Naive thymus-derived CD4-positive, alpha-beta T cell (primary cell): ENCODE data around the gene CDK6. TPM values are rescaled to one million over a fixed set of nuclear protein-coding genes. Genes with fewer than 3 reads are reported as not detected.

Experiments used
- ATAC-seq: fragments of 150-1000 bp; cut with Tn5 transposase; 2 replicates; pipeline ENCODE4 v1.10.0; 2021; ENCODE audit warnings: mild to moderate bottlenecking, moderate library complexity
- CTCF ChIA-PET: fragments of 350-600 bp; sonication (Branson Sonifier 250); formaldehyde crosslinking; loops from one replicate; lab custom pipeline; 2021; ENCODE audit warnings: antibody characterized with exemption; lab: Charles Lee
- POLR2A ChIA-PET: fragments of 350-600 bp; sonication (Branson Sonifier 250); formaldehyde crosslinking; loops from one replicate; lab custom pipeline; 2021; ENCODE audit warnings: antibody characterized with exemption, inconsistent platforms; lab: Charles Lee
- DNase-seq, 9 donors: peaks; one replicate each; pipeline versions ENCODE4 v3.0.0 to v3.0.0-alpha.2; 2020 to 2022; ENCODE audit warnings: mixed read lengths in 1 of 9
- H3K27ac ChIP-seq: one replicate; pipeline ENCODE4 v1.7.0; 2013; ENCODE audit warnings: mild to moderate bottlenecking, low read depth, low read length, moderate library complexity
- H3K27me3 ChIP-seq, 2 donors: one replicate each; pipeline ENCODE4 v1.7.0; 2013; ENCODE audit warnings: low read length in 2 of 2, mild to moderate bottlenecking in 2 of 2, moderate library complexity in 2 of 2; ENCODE audit not compliant: control insufficient read depth in 2 of 2, insufficient read depth in 2 of 2
- H3K36me3 ChIP-seq, 3 experiments: 1 replicate in 2 of 3; 2 replicates in 1 of 3; pipeline ENCODE4 v1.7.0; 2013; ENCODE audit warnings: low read length in 3 of 3, mild to moderate bottlenecking in 3 of 3, moderate library complexity in 1 of 3; ENCODE audit not compliant: insufficient read depth in 3 of 3, control insufficient read depth in 2 of 3
- H3K4me1 ChIP-seq, 2 donors: one replicate each; pipeline ENCODE4 v1.7.0; 2013; ENCODE audit warnings: low read length in 2 of 2, mild to moderate bottlenecking in 2 of 2, moderate library complexity in 1 of 2; ENCODE audit not compliant: control insufficient read depth in 2 of 2, insufficient read depth in 2 of 2
- H3K4me3 ChIP-seq: 2 replicates; pipeline ENCODE4 v1.7.0; 2013; ENCODE audit warnings: mild to moderate bottlenecking, low read length
- H3K9me3 ChIP-seq, 3 experiments: 1 replicate in 2 of 3; 2 replicates in 1 of 3; pipeline ENCODE4 v1.7.0; 2013; ENCODE audit warnings: low read length in 3 of 3; ENCODE audit not compliant: control insufficient read depth in 2 of 3
- H3K27ac Mint-ChIP-seq, 9 donors: one replicate each; pipeline ENCODE4 v1.8.0; 2020 to 2022; ENCODE audit warnings: mixed read lengths in 9 of 9, mild to moderate bottlenecking in 8 of 9, moderate library complexity in 5 of 9, inconsistent platforms in 2 of 9
- H3K27me3 Mint-ChIP-seq, 5 donors: one replicate each; pipeline ENCODE4 v1.8.0; 2021 to 2022; ENCODE audit warnings: mixed read lengths in 5 of 5, mild to moderate bottlenecking in 1 of 5
- H3K36me3 Mint-ChIP-seq, 5 donors: one replicate each; pipeline ENCODE4 v1.8.0; 2020 to 2022; ENCODE audit warnings: mixed read lengths in 5 of 5, mild to moderate bottlenecking in 3 of 5, inconsistent platforms in 1 of 5
- H3K4me1 Mint-ChIP-seq, 7 donors: one replicate each; pipeline ENCODE4 v1.8.0; 2020 to 2022; ENCODE audit warnings: mixed read lengths in 7 of 7, mild to moderate bottlenecking in 3 of 7, inconsistent platforms in 1 of 7
- H3K4me3 Mint-ChIP-seq, 10 donors: one replicate each; pipeline ENCODE4 v1.8.0; 2020 to 2022; ENCODE audit warnings: mild to moderate bottlenecking in 10 of 10, mixed read lengths in 10 of 10, moderate library complexity in 6 of 10, inconsistent platforms in 2 of 10
- H3K9me3 Mint-ChIP-seq, 11 donors: one replicate each; pipeline ENCODE4 v1.8.0; 2020 to 2022; ENCODE audit warnings: mixed read lengths in 11 of 11, mild to moderate bottlenecking in 4 of 11, inconsistent platforms in 1 of 11, moderate library complexity in 1 of 11
- intact Hi-C, 2 donors: fragments of 100-400 bp; cut with micrococcal nuclease; formaldehyde crosslinking; loops; one replicate each; pipeline ENCODE4 v1.15.1; 2023
- polyA plus RNA-seq, 2 donors: library from polyadenylated mRNA; unstranded; fragments of 300-500 nt; fragmentation: Illumina TruSeq; gene quantifications; one replicate each; pipeline ENCODE4 v1.2.3, GENCODE V29; 2021
- total RNA-seq, 6 experiments: library from RNA in 5 of 6; stranded (reverse) in 5 of 6; gene quantifications; 1 replicate in 5 of 6; 2 replicates in 1 of 6; pipeline ENCODE4 v1.2.3 and lab custom pipeline; 2021 to 2026

Gene CDK6
- total and polyA plus RNA-seq, 7 experiments from 2014 or later, result 15.8 to 156 (median 36.8) TPM

DNA sequence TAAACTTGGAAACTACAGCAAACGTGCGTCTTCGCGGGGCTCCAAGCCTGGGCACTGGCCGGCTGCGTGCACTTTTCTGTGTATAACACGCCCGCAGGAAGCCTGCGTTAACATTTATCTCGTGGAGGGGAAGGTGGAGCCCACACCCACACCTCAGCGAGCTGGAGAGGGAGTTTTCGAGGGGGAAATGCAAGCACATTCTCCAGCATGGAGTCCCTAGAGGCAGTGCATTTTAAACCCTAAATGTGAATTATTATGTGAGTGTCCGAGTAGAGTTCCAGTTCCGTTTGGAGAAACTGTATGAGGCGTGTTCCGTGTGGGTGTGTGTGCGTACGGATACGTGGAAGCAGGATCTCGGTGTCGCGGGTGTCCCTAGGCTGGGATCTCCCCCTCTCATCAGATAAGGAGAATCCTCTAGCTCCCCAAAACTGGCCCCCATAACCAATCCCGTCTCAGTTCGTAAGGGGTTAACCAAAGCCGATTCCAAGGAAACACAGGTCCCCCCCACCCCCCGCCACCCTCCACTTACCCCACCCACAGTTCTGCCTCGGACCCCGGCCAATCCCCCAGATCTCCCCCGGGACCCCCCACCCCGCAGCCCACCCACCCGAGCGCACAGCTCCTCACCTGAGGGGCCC, 403 bp downstream of the CDK6 start:
- Mint-ChIP-seq H3K9me3 (peaks cover 0 to 5% (median 0%) of the 10 kb centered on the region in 11 donors), H3K4me3 (peak overlapping the region; percentile 91 to 99 (median 95)), H3K36me3 (peaks cover 0 to 27% (median 0%) of the 10 kb centered on the region in 5 donors), H3K27me3 (peaks cover 0 to 33% (median 0%) of the 10 kb centered on the region in 5 donors), H3K27ac (peak overlapping the region; percentile 84 to 96 (median 88)), H3K4me1 (peaks cover 12 to 41% (median 35%) of the 10 kb centered on the region in 7 donors)
- Histone ChIP-seq H3K9me3 (no peaks in the 10 kb centered on the region), H3K4me1 (peaks cover 11 to 18% of the 10 kb centered on the region in 2 donors), H3K27me3 (no peaks in the 10 kb centered on the region), H3K27ac (peak overlapping the region; percentile 73), H3K4me3 (peak overlapping the region; percentile 77), H3K36me3 (peaks cover 0 to 21% (median 0%) of the 10 kb centered on the region in 3 experiments)
- peak; percentile 10 to 56 (median 42) for DNase-seq
- ChIA-PET CTCF (interaction anchor here (1.1 kb wide), 1 partner anchor 397 kb away, joined by 3 read pairs; the partner anchor contains the start of gene VPS50), POLR2A (interaction anchor here (0.6 to 1.1 kb wide), 4 partner anchors 9 to 216 kb away, joined by 3 to 5 read pairs (median 4); no protein-coding TSS in a partner anchor)
- intact Hi-C loops, result loop anchor here (1.0 to 10.0 kb wide), 12 partner anchors 19 to 1679 kb away; partner anchors contain the start of genes AKAP9 (in 2 of the 2), SAMD9L (in 2 of the 2), BET1 (in 1 of the 2) and CYP51A1 (in 1 of the 2)
- ATAC-seq, result peak; percentile 26

GRCh38 chr7:92835261-92835850, 1.0 kb downstream of the CDK6 start:
- H3K36me3 Mint-ChIP-seq, result peaks cover 0 to 33% (median 0%) of the 10 kb centered on the region in 5 donors
- peaks cover 0 to 27% (median 0%) of the 10 kb centered on the region in 5 donors for H3K27me3 Mint-ChIP-seq
- CTCF ChIA-PET, result no interaction called here
- H3K4me3 Mint-ChIP-seq, result peak overlapping the region; percentile 91 to 99 (median 95)
- H3K27ac Mint-ChIP-seq, result peak overlapping the region; percentile 84 to 96 (median 88)
- Histone ChIP-seq H3K36me3 (peaks cover 0 to 21% (median 0%) of the 10 kb centered on the region in 3 experiments), H3K4me1 (peaks cover 15 to 22% of the 10 kb centered on the region in 2 donors), H3K27me3 (no peaks in the 10 kb centered on the region), H3K27ac (peak overlapping the region; percentile 73), H3K9me3 (no peaks in the 10 kb centered on the region), H3K4me3 (peak overlapping the region; percentile 77)
- peaks cover 0 to 5% (median 0%) of the 10 kb centered on the region in 11 donors for H3K9me3 Mint-ChIP-seq
- H3K4me1 Mint-ChIP-seq, result peaks cover 12 to 47% (median 41%) of the 10 kb centered on the region in 7 donors
- POLR2A ChIA-PET, result interaction anchor here (1.1 kb wide), 2 partner anchors 10 to 66 kb away, joined by 3 read pairs; no protein-coding TSS in a partner anchor
- ATAC-seq, result peak; percentile 18
- peak; percentile 20 to 68 (median 50) for DNase-seq
- intact Hi-C loops, result loop anchor here (1.0 to 10.0 kb wide), 10 partner anchors 69 to 1679 kb away; partner anchors contain the start of genes SAMD9L (in 2 of the 2), AKAP9 (in 1 of the 2), BET1 (in 1 of the 2) and CYP51A1 (in 1 of the 2)

- H3K4me3 Mint-ChIP-seq, result peak overlapping the region; percentile 91 to 99 (median 96)
- DNase-seq (peak in 4 of 9 donors; percentile 9 to 41 (median 15)), ATAC-seq (no peak)
- CTCF ChIA-PET, result no interaction called here
- Histone ChIP-seq H3K27ac (peak overlapping the region; percentile 73), H3K27me3 (no peaks in the 10 kb centered on the region), H3K4me1 (peaks cover 22 to 28% of the 10 kb centered on the region in 2 donors), H3K4me3 (peak overlapping the region; percentile 77), H3K9me3 (no peaks in the 10 kb centered on the region), H3K36me3 (peaks cover 0 to 21% (median 0%) of the 10 kb centered on the region in 3 experiments)
- H3K4me1 Mint-ChIP-seq, result peaks cover 12 to 54% (median 47%) of the 10 kb centered on the region in 7 donors
- intact Hi-C loops, result loop anchor here (1.0 to 10.0 kb wide), 17 partner anchors 67 to 1823 kb away; partner anchors contain the start of genes GATAD1 (in 2 of the 2), SAMD9L (in 2 of the 2), VPS50 (in 2 of the 2) and AKAP9 (in 1 of the 2)
- H3K36me3 Mint-ChIP-seq, result peaks cover 0 to 33% (median 0%) of the 10 kb centered on the region in 5 donors
- H3K9me3 Mint-ChIP-seq, result peaks cover 0 to 5% (median 0%) of the 10 kb centered on the region in 11 donors
- H3K27me3 Mint-ChIP-seq, result peaks cover 0 to 20% (median 0%) of the 10 kb centered on the region in 5 donors
- POLR2A ChIA-PET, result no interaction called here
- H3K27ac Mint-ChIP-seq, result peak overlapping the region; percentile 78 to 99 (median 90)
Measured at GRCh38 chr7:92834507-92835260, 1.7 kb downstream of the CDK6 start.

DNA sequence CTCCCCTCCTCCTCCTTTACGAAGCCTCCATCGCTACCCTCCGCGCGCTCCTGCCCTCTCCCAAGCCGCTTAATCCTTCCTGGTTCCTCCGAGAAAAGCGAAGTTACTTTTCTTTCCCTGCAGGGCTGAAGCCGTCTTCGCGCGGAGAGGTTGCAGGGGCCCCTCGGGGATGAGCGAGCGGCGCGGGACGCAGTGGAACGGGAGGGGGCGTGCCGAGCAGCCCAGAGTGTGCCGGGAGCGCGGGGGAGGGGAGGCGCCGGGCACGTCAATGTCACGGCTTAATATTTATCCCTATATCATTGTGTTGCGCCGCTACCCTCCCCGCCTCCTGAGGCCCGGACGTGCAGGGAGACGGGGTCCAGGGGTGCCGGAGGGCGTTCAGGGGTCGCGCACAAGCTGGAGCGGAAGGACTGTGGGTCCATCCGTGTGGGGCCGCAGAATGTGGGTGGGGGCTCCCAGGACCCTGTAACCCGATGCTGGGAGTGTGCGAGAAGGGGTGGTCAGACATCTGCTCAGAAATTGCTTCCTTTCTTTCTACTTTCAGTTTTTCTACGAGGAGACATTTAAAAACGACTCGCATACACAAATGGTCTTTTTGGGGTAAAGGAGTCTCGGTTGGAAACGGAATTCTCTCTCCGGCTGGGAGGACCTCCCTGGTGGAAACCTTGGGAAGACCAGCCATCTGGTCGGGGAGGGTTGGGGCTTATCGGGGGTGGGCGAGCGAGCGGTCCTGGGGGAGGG, 2.4 kb downstream of the CDK6 start:
- CTCF ChIA-PET, result interaction anchor here (0.7 to 2.5 kb wide), 13 partner anchors 13 to 283 kb away, joined by 3 to 18 read pairs (median 6); partner anchors contain the start of gene FAM133B

More for the DNA sequence above, 2.4 kb downstream of the CDK6 start:
- Histone ChIP-seq H3K4me1 (peaks cover 27 to 29% of the 10 kb centered on the region in 2 donors), H3K9me3 (no peaks in the 10 kb centered on the region), H3K36me3 (peaks cover 0 to 21% (median 0%) of the 10 kb centered on the region in 3 experiments), H3K27me3 (no peaks in the 10 kb centered on the region), H3K27ac (peak overlapping the region; percentile 73), H3K4me3 (peak overlapping the region; percentile 77)
- DNase-seq (peak; percentile 47 to 85 (median 60)), ATAC-seq (peak; percentile 65)
- intact Hi-C loops, result loop anchor here (1.0 to 10.0 kb wide), 21 partner anchors 21 to 1823 kb away; partner anchors contain the start of genes CYP51A1 (in 2 of the 2), FAM133B (in 2 of the 2), PEX1 (in 2 of the 2) and RBM48 (in 2 of the 2)
- peak overlapping the region; percentile 91 to 99 (median 96) for H3K4me3 Mint-ChIP-seq
- H3K27ac Mint-ChIP-seq, result peak overlapping the region; percentile 78 to 99 (median 90)
- peaks cover 0 to 35% (median 0%) of the 10 kb centered on the region in 5 donors for H3K36me3 Mint-ChIP-seq
- POLR2A ChIA-PET, result interaction anchor here (1.0 to 2.8 kb wide), 4 partner anchors 20 to 284 kb away, joined by 3 to 12 read pairs (median 4); partner anchors contain the start of genes FAM133B and SAMD9
- H3K4me1 Mint-ChIP-seq, result peaks cover 12 to 58% (median 50%) of the 10 kb centered on the region in 7 donors
- peaks cover 0 to 5% (median 0%) of the 10 kb centered on the region in 11 donors for H3K9me3 Mint-ChIP-seq
- peaks cover 0 to 17% (median 0%) of the 10 kb centered on the region in 5 donors for H3K27me3 Mint-ChIP-seq
